Cortex of kidney (tissue), 1 donor: ENCODE data around the gene DCUN1D2.

Experiments used
- DNase-seq: peaks from one replicate; lab custom pipeline; 2025; lab: John Stamatoyannopoulos, UW

DCUN1D2 gene

DNA sequence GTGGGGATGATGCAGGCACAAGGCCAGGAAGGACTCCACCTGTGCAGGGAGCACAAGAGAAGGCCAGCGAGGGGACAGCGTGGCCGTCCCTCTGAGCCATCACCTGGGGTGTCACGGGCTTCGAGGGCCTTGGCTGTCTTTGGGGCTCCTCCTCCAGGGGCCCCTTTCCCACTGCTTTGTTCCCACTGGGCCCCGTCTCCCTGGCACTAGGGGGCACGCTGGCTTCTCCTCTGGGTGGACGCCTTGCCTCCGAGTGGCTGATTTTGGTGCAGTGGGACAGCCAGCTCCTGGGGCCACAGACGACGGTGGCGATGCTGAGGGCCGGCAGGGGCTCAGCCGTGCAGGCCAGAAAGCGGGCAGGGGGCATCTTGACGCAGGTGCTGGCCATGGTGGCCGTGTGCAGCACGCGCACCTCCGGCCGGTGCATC, 83.4 kb downstream of the DCUN1D2 start:
- DNase-seq: no peak

DNA sequence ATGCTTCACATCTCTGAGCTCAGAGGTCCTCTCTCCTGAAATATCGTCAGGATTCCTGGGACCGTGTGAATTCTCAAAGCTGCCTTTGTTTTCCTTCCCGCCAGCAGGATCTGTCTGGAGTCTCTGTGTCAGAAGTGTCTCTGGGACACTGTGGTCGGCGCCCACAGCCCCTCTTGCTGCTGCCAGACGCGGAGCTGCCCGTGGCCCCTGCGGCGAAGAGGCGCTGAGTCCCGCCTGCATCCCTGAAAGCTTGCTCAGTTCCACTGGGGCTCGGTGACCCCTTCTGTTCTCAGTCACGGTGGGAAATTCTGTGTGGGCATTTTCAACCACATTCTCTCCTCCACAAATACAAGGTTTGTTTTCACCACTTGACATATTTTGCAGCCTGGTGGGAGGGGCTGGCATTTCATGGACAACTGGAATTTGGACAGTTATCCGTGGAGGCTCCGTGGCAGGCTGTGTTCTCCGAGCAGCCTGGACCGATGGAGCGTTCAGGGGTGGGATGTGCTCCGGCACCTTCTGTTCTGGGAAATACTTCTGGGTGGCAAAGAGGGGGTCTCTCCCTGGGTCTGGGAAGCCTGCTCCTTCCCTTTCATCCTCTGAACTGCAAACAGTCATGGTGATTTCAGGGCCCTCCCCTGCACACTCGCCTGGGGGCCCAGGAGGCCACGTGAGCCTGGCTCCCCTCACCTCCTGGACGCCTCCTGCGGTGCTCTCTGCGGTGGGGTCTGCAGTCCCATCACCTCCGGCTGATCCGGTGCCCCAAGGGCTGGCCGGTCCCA, 84.0 kb downstream of the DCUN1D2 start:
- no peak for DNase-seq
